Endodermal cell (in vitro differentiated cells): ENCODE results near the gene CD33. TPM values are rescaled to one million over a fixed set of nuclear protein-coding genes. Genes with fewer than 3 reads are reported as not detected.
A peak's percentile ranks its signal among the peaks of the same experiment; 100 is the strongest.

Experiments used
- DNase-seq: peaks from one replicate; pipeline ENCODE4 v3.0.0-alpha.2; 2017
- H3K27ac ChIP-seq: 2 replicates; pipeline ENCODE4 v1.5.1; 2013; ENCODE audit warnings: mild to moderate bottlenecking, low read depth, low read length, moderate library complexity
- H3K27me3 ChIP-seq: 2 replicates; pipeline ENCODE4 v1.6.1; 2013; ENCODE audit warnings: mild to moderate bottlenecking, low read length, moderate library complexity; ENCODE audit not compliant: insufficient read depth, control insufficient read depth, poor library complexity, severe bottlenecking
- H3K36me3 ChIP-seq: 2 replicates; pipeline ENCODE4 v1.7.0; 2013; ENCODE audit warnings: mild to moderate bottlenecking, low read length, moderate library complexity; ENCODE audit not compliant: control insufficient read depth, insufficient read depth
- H3K4me1 ChIP-seq: one replicate; pipeline ENCODE4 v1.7.0; 2013; ENCODE audit warnings: low read length; ENCODE audit not compliant: control insufficient read depth, insufficient read depth
- H3K4me3 ChIP-seq: 2 replicates; pipeline ENCODE4 v1.5.1; 2013; ENCODE audit warnings: mild to moderate bottlenecking, low read length, moderate library complexity
- H3K9ac ChIP-seq: 2 replicates; pipeline ENCODE4 v1.6.1; 2013; ENCODE audit warnings: mild to moderate bottlenecking, low read length, moderate library complexity; ENCODE audit not compliant: poor library complexity, severe bottlenecking; ENCODE audit errors: extremely low read depth
- H3K9me3 ChIP-seq: 2 replicates; pipeline ENCODE4 v1.6.1; 2013; ENCODE audit warnings: mild to moderate bottlenecking, low read length, moderate library complexity; ENCODE audit not compliant: control insufficient read depth
- H3K27ac Mint-ChIP-seq: 2 replicates; pipeline ENCODE4 v1.8.0; 2020; ENCODE audit warnings: mixed read lengths
- H3K27me3 Mint-ChIP-seq: 2 replicates; pipeline ENCODE4 v1.8.0; 2021; ENCODE audit warnings: mild to moderate bottlenecking, mixed read lengths; ENCODE audit not compliant: insufficient read depth
- H3K36me3 Mint-ChIP-seq: 2 replicates; pipeline ENCODE4 v1.8.0; 2020; ENCODE audit warnings: low read depth, mixed read lengths
- H3K4me1 Mint-ChIP-seq: 2 replicates; pipeline ENCODE4 v1.8.0; 2020; ENCODE audit warnings: mixed read lengths
- H3K4me3 Mint-ChIP-seq: 2 replicates; pipeline ENCODE4 v1.8.0; 2020; ENCODE audit warnings: mild to moderate bottlenecking, moderate library complexity, mixed read lengths
- H3K9me3 Mint-ChIP-seq: 2 replicates; pipeline ENCODE4 v1.8.0; 2020; ENCODE audit warnings: mild to moderate bottlenecking, mixed read lengths
- WGBS, 2 experiments: methylation state at CpG; one replicate each; pipeline versions ENCODE4 v1.1.5 to v1.1.7; 2013; ENCODE audit warnings: missing lambda C conversion rate in 2 of 2, mixed read lengths in 1 of 2; ENCODE audit not compliant: insufficient coverage in 1 of 2, insufficient read length in 1 of 2; 5-methylcytosine and 5-hydroxymethylcytosine counted together
- total RNA-seq, 2 donors: library from RNA; stranded (reverse); fragmentation: NEBNext Ultra II Directional in 1 of 2; extraction: Animal tissue kit (Norgen Biotek cat#: 25700) in 1 of 2; gene quantifications; 2 replicates in 1 of 2; 3 replicates in 1 of 2; pipeline ENCODE4 v1.2.1, GENCODE V29; 2021
- TF ChIP-seq, protein P1 (sequence below): fragments of 200-600 bp; sonication (generic); conservative IDR thresholded peaks from 2 replicates; pipeline ENCODE4 v1.5.0; 2021; ENCODE audit warnings: antibody characterized with exemption, mild to moderate bottlenecking

Gene CD33
- total RNA-seq, 2 donors from 2014 or later: not detected

DNA sequence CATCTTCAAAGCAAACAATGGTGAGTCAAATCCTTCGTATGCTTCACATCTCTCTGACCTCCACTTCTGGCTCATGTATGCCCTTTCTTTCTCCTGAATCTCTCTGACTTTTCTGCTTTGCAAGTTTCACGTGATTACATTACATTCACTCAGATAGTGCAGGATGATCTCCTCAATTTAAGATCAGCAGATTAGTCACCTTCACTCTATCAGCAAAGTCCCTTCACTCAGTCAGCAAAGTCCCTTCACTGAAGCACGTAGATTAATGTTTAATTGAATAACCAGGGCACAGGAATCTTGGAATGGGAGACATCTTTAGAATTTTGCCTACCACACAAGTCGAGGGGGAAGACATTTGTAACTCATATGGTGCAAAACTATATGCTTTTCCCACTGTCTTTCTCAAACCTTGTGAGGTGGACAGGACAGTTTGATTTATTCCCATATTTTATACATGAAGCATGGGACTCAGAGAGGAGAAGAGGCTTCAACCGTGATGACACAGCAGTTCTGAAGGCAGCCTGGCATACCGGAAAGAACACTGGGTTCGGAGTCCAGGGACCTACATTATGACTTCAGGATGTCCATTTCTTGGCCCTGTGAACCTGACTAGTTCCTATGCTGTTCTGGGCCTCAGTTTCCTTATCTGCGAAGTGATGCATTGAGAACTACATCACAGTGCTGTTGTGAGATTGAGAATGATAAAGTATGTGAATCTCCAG is 49.3 kb downstream of the CD33 start:
- H3K36me3 Mint-ChIP-seq: no peaks in the 10 kb centered on the region
- H3K4me3 Mint-ChIP-seq: no peak overlapping the region
- 93 to 95% methylated on average over 7 to 8 of the region's 8 CpGs for WGBS, 2 experiments
- Histone ChIP-seq H3K9me3 (no peaks in the 10 kb centered on the region), H3K4me3 (no peak overlapping the region), H3K36me3 (no peaks in the 10 kb centered on the region), H3K27me3 (no peaks in the 10 kb centered on the region), H3K4me1 (no peaks in the 10 kb centered on the region), H3K9ac (no peak overlapping the region), H3K27ac (no peak overlapping the region)
- no peaks in the 10 kb centered on the region for H3K9me3 Mint-ChIP-seq
- peaks cover 22% of the 10 kb centered on the region for H3K27me3 Mint-ChIP-seq
- DNase-seq: no peak
- H3K4me1 Mint-ChIP-seq: peaks cover 4% of the 10 kb centered on the region
- TF ChIP-seq, protein P1, sequence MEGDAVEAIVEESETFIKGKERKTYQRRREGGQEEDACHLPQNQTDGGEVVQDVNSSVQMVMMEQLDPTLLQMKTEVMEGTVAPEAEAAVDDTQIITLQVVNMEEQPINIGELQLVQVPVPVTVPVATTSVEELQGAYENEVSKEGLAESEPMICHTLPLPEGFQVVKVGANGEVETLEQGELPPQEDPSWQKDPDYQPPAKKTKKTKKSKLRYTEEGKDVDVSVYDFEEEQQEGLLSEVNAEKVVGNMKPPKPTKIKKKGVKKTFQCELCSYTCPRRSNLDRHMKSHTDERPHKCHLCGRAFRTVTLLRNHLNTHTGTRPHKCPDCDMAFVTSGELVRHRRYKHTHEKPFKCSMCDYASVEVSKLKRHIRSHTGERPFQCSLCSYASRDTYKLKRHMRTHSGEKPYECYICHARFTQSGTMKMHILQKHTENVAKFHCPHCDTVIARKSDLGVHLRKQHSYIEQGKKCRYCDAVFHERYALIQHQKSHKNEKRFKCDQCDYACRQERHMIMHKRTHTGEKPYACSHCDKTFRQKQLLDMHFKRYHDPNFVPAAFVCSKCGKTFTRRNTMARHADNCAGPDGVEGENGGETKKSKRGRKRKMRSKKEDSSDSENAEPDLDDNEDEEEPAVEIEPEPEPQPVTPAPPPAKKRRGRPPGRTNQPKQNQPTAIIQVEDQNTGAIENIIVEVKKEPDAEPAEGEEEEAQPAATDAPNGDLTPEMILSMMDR: no peak
- no peak overlapping the region for H3K27ac Mint-ChIP-seq

DNA sequence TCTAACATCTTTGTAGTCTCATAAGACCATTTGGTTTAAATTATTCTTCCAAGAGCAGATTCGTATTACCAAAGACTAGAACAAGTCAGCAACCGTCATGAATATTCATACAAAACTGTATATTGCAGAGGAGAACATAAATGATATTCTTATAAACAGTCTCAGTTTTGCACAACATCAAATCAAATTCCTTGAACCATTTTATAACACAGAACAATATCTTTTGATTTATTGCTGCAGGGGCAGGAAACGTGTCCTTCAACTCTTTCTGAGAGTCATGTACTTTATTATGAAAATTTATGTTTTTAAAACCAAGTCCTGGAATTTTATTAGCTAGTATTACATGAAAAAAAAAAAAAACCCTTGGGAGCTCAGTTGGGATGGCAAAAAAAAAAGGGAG is 52.2 kb downstream of the CD33 start:
- TF ChIP-seq, protein P1: no peak
- H3K9me3 ChIP-seq: no peaks in the 10 kb centered on the region
- Mint-ChIP-seq H3K4me3 (no peak overlapping the region), H3K36me3 (no peaks in the 10 kb centered on the region), H3K27ac (no peak overlapping the region), H3K4me1 (peaks cover 4% of the 10 kb centered on the region), H3K9me3 (peaks cover 8% of the 10 kb centered on the region), H3K27me3 (peaks cover 33% of the 10 kb centered on the region)
- no peak overlapping the region for H3K27ac ChIP-seq
- no peaks in the 10 kb centered on the region for H3K4me1 ChIP-seq
- 80 to 100% methylated on average over 1 to 2 of the region's 3 CpGs for WGBS, 2 experiments
- H3K27me3 ChIP-seq: no peaks in the 10 kb centered on the region
- no peak for DNase-seq
- no peaks in the 10 kb centered on the region for H3K36me3 ChIP-seq
- H3K9ac ChIP-seq: no peak overlapping the region
- no peak overlapping the region for H3K4me3 ChIP-seq

- Mint-ChIP-seq H3K27me3 (peaks cover 42% of the 10 kb centered on the region), H3K4me1 (no peaks in the 10 kb centered on the region), H3K4me3 (no peak overlapping the region), H3K36me3 (no peaks in the 10 kb centered on the region), H3K9me3 (peaks cover 16% of the 10 kb centered on the region), H3K27ac (no peak overlapping the region)
- TF ChIP-seq, protein P1: no peak
- H3K4me1 ChIP-seq: no peaks in the 10 kb centered on the region
- H3K36me3 ChIP-seq: no peaks in the 10 kb centered on the region
- H3K27me3 ChIP-seq: no peaks in the 10 kb centered on the region
- no peak overlapping the region for H3K9ac ChIP-seq
- WGBS, 2 experiments: 95% methylated on average over 3 to 4 of the region's 4 CpGs
- no peaks in the 10 kb centered on the region for H3K9me3 ChIP-seq
- H3K4me3 ChIP-seq: no peak overlapping the region
- peak; percentile 12 for DNase-seq
- H3K27ac ChIP-seq: no peak overlapping the region
Observed at GRCh38 chr19:51282335-51282734, 57.5 kb downstream of the CD33 start.
